Tongue (tissue), 2 donors: ENCODE measurements around the gene SGMS1. TPM values are rescaled to one million over a fixed set of nuclear protein-coding genes. Genes with fewer than 3 reads are reported as not detected.
"Not testable (repeated sequence)": the region's sequence is repeated elsewhere in the genome, so short reads cannot be mapped to it uniquely, and the experiment has no call there.

Source experiments
- DNase-seq: peaks from one replicate; pipeline ENCODE4 v3.0.0-alpha.2; 2015
- total RNA-seq: library from RNA; depleted of rRNA; stranded (reverse); fragments of >200 nt; gene quantifications from one replicate; pipeline ENCODE4 v1.2.3, GENCODE V29; 2014

SGMS1 gene
- total RNA-seq, 1 donor from 2014 or later = 56.2 TPM

DNA sequence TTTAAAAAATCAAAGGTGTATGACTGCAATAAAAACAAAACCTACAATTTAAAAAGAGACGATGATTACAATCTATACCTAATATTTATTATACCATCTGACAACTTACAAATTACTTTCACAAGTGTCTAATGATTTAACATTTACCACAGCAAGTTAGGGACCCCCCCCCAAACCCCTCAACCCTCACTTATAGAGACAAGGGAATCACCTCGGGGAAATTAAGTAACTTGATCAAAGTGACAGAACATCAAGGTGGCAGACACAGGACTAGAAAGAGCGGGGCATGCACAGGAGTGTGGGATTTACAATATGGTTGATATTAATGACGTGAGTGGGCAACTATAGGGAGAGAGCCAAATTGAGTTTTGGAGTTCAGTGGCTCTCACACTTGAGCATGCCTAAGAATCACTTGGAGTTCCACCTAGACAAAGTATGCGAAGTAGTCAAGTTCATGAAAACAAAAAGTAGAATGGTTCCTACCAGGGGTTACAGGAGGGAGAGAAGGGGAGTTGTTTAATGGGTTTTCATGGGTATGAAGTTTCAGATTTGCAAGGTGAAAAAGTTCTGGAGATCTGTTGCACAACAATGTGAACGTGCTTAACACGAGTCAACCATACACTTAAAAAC lies 43.4 kb downstream of the SGMS1 start:
- DNase-seq = no peak

DNA sequence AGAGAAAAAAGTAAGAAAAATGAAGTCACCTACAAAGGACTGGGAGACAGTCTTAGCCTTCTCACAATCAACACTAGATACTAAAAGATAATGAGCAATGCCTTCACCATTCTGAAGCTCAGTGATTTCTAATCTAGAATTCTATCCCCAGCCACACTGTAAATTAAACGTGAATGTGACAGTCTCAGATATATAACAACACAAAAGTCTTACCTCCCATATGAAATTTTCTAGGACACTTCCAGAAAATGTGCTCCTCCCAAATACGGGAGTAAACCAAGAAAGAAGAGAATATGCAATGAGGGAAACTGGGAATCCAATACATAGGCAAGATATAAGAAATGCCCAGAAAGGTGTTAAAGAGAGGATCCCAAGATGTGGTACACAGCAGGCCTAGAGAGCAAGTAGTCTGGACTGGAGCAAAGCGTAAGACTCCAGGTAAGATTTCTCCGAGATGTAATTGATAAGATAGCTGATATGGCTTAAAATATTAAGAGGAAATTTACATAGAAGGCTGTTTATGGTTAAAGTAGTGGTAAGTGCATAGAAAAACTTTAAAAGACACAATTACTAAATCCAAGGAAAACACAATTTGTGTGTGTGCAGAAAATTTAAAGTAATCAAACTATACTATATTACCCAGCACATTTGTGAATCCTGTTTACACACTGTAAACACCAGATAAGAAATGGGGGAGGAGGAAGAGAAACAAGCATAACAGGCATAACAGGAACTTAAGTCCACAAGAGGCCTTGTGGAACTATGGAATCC lies 44.1 kb downstream of the SGMS1 start:
- DNase-seq = no peak

DNA sequence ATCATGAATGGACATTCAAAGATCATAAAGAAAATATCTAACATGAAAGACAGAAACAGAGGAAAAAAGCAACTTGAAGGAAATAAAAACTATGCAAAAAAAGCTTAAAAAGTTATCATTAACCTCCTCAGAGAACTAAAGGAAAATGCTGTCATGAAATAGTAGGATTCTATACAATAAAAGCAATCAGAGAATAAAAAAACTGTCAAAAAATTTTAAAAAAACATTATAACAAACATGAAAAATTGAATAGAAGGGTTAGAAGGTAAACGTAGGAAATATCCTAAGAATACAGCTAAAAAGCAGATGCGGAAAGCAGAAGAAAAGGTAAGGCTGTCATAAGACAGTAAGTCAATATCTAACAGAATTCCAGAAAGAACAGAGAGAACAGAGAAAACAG lies 44.8 kb downstream of the SGMS1 start:
- no peak for DNase-seq

DNA sequence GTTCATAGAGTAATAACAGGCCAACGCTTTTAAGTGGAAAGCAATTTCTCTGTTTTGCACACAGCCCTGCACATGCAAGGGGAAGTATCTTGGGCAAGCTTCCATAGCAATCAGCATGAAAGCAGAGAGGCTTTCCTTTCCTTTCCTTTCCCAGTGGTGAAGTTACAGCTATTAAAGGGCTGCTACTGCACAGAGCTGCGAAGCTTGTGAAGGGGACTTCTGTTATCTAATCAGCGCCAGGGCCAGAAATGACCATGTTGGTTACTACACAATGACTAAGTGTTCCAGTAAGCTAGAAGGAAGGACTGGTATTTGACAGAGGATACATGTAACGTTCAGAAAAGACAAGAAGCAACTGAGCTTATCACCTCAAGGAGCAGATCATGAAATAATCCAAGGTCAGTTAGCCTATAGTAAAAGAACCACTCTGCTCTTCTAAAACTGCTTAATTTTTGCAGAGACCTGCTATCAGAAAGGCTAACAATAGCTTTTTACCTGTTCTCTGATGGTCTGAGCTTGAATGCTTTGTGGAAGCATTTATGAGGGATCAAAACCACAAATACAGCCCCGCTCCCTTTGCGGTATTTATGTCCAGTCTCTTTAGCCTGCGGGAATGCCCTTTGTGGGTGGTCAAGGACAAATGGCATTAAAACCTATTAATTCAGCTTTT lies 45.9 kb downstream of the SGMS1 start:
- DNase-seq = peak; percentile 46

DNA sequence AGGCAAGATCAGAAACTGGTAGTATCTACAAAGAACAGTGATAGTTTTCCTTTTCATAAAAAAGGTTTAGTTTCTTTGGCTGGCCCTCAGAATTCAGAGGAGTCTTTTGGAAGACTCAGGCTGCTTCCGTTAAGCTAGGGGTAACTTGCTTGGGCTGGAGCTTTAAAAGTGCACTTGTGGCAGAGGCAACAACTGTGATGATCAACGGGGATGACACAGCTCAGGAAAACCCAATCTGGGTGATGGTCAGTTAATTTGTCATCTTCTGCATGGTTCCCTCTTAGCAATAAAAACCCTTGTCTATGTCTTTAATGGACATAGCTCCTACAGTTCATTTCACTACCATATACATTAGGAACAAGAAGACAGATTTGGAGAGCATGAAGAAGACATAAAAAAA lies 46.7 kb downstream of the SGMS1 start:
- DNase-seq = no peak

DNA sequence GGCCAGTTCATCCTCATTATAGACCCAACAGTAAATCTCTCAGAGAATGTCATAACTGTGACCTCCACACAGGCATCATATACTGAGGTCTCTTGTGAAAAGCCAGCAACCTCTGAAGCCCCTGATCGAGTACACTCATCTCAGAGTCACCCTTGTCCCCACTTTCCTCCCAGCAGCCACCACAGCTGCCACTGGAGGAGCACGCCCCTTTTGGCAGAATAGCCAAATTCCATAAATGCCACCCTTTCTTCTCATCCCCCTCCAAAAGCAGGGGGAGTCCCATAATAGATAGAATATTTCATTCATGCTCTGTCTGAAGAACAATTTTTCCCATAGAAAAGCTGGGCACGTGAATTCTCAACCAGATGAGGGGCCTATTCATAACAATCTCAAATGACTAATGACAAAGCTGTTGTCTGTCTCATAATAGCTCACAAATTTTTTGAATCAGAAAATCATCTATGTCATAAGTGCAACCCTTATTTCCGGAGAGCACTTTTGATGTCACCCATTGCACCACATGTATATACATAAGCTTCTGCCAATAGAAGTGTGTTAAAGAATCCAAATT lies 47.4 kb downstream of the SGMS1 start:
- peak; percentile 68 for DNase-seq

DNA sequence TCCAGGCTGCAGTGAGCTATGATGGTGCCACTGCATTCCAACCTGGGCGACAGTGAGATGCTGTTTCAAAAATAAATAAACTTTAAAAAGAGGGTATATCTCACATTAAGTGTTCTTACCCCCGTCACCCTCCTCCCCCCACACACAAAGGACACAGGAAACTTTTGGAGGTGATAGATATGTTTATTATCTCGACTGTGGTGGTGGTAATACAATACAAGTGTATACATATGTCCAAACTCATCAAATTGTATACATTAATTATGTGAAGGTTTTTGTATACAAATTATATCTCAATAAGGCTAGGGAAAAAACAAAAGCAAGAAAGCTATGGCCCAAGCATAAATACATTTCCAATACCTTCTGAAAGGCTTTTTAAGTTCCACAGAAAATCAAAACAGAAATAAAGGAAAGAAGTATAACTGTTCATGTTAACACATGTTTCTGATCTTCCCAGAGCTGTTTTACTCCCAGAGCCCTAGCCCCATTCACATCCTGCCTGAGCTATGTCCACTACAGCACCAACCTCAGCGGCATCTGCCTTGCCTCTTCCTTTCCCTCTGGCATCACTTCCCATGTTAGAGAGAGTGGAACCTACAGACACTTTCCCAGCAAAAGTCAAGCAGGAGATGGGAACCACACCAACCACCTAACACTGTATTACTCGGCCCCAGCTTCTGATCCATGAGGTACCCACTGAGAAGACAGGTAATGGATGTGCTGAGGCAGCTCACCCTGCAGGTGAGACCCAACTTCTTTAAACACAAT lies 48.1 kb downstream of the SGMS1 start:
- no peak for DNase-seq

DNA sequence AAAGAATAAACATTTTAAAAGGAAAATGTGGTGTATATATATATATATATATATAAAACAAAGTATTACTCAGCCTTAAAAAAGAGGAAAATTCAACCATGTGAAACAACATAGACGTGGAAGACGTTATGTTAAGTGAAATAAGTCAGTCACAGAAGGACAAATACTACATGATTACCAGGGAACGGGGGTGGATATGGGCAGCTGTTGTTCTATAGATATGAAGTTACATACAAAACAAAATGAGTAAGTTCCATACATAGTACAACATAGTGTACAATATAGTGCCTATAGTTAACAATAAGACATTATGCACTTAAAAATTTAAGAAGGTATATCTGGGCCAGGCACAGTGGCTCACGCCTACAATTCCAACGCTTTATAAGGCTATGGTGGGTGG lies 48.8 kb downstream of the SGMS1 start:
- DNase-seq = no peak

DNA sequence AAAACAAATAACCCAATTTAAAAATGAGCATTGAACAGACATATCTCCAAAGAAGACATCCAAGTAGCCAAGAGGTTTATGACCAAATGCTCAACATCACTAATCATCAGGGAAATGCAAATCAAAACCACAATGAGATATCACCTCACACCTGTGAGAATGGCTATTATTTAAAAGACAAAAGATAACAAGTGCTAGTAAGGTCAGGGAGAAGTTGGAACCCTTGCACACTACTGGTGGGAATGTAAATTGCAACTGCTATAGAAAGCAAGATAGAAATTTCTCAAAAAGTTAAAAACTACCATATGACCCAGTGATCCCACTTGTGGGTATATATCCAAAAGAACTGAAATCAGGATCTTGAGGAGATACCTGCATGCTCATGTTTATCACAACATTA lies 49.5 kb downstream of the SGMS1 start:
- no peak for DNase-seq

DNA sequence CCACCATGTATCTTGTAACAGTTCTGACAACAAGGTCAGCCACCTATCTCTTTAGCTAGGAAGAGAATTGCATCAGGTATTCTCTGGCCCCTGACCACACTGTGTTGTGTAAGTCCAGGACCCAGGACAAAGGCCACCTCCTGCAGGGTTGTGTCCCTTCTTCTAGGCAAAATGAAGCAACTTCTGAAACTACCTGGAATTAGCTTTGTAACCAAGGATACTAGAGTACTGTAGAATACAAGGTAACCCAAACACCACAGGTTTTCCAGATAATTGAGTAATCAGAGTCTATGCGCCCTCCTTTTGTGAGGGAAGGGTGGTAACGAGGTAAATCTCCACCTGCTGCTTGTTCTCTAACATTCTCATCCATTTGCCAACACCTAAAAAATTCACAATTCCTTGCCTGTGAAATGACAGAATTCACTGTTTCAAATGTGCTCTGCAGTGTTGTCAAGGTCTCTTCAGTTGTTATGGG lies 51.7 kb downstream of the SGMS1 start:
- no peak for DNase-seq

DNA sequence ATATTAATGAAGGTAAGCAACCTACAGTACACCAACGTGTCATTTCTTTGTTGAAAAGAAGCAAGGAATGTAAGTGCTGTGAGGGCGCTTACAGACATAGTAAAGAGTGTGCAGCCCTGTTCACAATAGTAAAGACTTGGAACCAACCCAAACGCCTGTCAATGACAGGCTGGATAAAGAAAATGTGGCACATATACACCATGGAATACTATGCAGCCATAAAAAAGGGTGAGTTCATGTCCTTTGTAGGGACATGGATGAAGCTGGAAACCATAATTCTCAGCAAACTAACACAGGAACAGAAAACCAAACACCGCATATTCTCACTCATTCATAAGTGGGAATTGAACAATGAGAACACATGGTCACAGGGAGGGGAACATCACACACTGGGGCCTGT lies 55.0 kb downstream of the SGMS1 start:
- not testable (repeated sequence) for DNase-seq

DNA sequence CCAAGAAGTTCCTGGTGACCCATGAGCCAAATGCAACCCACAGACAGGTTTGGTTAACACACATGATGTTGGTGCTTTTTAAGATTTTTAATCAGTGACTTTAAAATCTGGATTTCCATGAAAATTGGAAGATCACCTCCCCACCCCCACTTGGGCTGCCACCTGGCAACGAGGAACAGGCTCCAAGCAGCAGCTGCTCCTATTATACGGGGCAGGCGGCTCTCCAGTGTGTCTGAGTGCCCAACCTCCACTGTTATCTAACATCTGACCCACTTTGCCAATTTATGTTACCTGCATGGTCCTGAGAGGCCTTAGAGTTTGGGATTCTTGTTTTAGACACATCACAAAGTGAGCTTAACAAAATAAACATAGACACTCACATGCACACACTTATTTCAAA lies 56.4 kb downstream of the SGMS1 start:
- no peak for DNase-seq

DNA sequence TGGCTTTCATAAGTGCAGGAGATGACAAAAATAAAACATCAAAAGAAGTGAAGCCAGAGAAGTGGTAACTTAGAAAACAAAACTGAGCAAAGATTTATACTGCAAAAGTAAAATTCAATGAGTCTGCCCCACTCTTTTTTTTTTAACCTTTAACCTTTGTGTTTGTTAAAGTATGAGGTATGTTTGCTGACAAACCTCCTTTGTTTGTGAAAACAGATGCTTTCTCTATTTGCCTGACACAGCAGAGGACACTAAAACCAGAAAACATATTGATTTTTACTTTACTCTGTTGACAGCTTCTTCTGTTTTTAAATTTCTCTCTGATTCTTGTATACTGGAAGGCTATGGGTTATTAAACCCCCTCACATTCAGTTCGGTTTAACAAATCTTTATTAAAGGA lies 57.6 kb downstream of the SGMS1 start:
- no peak for DNase-seq

DNA sequence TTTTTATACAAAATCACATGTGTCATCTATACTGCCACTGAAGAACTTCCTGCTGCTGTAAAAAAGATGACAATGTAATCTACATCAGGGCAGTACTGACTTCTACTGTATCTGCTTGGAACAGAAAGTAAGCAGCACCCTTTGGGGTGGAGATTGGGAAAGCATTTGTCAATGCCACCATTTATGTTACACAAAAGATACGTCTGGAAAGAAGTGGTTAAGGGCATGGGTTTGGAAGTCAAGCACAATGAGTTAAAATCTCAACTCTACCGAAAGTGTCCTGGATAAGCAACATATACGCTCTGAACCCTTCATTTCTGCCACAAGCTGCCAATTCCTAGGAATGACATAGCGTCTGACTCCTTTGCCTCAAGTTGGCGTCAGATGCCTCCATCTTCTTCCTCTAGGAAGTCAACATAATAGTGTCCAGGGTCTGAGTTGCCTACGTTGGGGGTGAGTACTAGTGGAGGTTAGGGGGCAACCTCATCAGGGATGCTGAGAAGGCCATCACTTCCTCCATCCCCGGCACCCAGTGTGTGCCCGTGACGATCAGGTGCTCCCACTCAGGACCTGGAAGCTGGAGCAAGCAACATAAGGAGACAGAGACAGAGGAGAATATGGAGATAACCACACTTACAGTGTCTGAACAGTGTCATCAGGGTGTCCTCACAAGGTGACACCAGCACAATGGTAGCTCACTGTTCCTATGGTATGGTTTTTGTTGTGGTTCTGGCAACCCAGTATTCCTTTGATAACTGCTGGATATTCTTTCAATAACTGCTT lies 58.3 kb downstream of the SGMS1 start:
- DNase-seq = no peak

DNA sequence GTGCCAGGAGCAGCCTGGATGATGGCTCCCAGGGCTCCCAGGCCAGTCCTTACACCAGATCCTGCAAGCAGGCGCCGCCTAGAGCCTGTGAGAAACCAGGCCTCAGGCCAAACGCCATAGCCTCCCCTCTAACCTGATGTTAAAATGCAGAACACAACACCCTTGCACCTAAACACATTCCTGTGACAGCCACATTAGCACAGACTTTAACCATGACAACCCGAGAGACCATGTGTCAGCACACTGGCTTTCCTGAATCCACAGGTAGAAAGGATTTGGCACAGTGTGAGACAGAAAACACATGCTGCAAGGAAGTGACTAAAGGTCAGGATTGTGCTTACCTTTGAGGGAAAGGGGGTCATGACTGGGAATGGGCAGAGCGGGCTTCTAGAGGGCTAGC lies 59.9 kb downstream of the SGMS1 start:
- DNase-seq = no peak

DNA sequence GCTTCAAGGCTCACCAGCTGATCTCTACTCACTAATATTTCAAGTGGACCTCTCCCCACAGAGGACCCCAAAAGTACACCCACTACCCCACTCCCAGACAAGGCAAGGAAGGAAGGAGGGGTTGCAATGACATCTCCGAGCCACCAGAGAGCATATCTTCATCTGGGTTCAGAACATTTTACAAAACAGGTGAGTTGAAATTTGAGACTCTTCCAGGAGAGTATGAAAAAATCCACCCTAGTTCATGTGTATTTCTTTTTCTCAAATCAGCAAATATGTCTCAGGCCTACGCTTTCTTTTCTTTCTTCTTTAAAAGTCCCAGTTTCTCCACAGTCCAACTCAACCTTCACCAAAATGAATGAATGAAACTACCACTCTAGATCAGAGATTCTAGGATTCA lies 61.9 kb downstream of the SGMS1 start:
- DNase-seq = no peak

DNA sequence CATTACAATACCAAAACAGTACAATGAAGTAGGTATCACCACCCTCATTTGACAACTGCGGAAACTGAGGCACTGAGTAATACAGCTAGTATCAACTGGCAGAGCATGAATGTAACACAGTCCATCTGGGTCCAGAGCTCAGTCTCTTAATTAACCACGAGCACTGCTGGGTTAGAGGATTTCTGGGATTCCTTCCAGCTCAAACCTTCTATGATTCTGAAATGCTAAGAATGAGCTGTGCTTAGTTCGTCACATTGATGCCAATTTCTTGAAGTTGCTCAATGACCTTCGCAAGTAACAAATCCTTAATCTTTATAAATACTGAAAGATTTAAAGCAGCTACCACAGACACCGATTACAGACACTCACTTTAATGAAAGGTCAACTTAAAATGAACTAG lies 62.5 kb downstream of the SGMS1 start:
- peak; percentile 45 for DNase-seq

DNA sequence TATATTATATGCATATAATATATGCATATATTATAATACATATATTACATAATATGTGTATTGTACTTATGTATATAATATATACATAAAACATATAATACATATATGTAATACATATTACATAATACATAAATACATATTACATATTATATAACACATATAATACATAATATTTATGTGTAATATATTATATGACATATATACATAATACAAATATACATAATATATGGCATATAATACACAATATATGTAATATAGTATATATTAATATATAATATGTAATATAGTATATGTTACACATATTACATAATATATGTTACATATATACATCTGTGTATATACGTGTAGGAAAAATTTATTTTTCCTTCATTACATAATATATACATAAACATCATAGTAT lies 63.4 kb downstream of the SGMS1 start:
- DNase-seq = no peak

DNA sequence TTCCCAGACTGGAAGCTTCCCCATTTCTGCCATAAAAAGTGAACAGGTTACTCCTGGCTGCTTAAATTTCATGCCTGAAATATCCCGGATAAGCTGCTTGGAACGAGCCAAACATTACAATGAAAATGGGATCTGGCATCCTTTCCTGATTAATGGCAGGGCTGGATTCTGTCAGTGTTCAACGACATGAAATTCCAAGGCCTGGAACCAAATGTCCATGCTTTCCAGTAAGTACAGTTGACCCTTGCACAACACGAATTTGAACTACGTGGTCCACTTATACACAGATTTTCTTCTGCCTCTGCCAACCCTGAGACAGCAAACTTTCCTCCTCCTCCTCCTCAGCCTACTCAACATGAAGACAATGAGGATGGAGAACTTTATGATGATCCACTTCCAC lies 65.4 kb downstream of the SGMS1 start:
- DNase-seq = peak; percentile 42

DNA sequence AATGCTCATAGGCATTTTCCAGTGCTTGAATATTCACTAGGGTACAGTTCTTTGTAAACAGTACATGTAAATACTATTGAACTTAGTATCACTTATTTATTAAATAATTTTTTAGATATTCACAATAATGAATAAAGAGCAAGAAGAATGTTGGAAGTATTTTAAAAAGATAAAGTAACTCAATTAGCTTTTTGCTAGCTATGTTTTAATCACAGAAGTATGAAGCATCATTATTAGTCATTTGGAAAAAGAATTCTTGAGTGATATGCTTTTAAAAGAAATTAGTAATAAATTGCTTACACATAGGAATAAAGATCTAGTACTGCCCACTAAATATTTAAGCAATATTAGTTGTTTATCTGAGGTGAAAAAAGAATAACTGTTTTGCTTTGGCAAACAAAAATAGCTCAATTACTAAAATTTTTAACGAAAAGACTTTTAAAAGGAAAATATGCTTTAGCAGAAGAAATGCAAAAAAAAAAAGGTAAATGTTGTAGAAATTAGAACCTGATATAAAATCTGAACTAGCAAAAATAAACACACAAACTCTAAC lies 66.5 kb downstream of the SGMS1 start:
- no peak for DNase-seq
